Stimulated activated CD4-positive, alpha-beta T cell treated with anti-CD3 and anti-CD28 coated beads, TNF-alpha, amount 100 ng/mL, for 1 hour (primary cell): ENCODE results near the gene NRIP2.

Source experiments
- DNase-seq, 3 donors: peaks; one replicate each; pipeline ENCODE4 v3.0.0-alpha.2; 2020; ENCODE audit warnings: low read depth in 3 of 3, low spot score in 1 of 3

NRIP2 gene

DNA sequence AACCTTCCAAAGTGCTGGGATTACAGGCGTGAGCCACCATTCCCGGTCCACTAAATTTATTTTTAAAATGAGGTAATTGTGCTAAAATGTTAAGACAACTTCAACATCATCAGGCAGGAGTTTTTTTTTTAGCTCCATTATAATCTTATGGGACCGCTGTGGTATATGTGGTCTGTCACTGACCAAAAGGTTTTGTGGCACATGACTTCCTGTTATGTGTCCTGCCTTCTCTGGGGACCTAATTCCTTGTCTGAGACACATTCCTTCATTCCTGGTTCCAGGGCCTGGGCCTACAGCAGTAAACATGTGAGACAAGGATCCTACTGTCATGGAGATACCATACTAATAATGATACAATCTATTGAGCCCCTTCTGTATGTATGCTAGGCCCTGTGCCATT, 17.1 kb upstream of the NRIP2 start:
- no peak for DNase-seq

DNA sequence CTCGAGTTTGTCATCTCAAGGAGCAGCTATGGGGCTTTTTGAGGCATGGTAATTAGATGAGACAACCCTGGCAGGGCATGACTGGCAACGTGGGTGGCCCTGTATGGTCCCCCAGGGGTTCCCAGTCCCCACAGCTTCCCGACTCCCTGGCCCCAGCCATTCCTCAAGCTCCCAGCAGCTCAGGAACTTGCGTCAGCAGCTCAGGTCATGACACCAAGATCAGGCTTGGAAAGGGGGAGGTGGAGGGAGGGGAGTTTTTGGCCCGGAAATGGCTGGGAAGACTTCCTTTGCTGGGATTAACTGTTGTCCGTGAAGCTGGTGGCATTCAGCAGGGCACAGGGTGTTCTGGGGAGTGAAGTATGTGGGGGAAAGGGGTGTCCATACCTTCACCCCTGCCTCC, 10.4 kb upstream of the NRIP2 start:
- no peak for DNase-seq

DNA sequence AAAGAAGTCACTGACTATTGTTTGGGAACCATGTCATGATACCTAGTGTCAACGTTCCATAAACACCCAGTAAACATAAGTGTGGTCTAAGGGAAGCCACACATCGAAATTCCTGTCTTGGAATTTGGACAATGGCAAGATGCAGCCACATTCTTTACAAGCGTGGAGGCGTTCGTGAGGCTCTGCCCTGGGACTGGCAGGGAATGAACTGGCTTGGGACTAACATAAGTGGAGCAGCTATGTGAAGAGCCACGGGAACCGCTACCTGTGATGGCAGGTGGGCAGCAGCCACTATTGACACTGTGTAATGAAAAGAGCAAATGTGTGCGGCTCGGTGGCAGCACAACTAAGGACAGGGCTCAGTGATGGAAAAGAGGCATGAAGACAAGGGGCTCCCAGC, 10.0 kb upstream of the NRIP2 start:
- no peak for DNase-seq

GRCh38 chr12:2842948-2843347, 8.1 kb upstream of the NRIP2 start:
- no peak for DNase-seq

DNA sequence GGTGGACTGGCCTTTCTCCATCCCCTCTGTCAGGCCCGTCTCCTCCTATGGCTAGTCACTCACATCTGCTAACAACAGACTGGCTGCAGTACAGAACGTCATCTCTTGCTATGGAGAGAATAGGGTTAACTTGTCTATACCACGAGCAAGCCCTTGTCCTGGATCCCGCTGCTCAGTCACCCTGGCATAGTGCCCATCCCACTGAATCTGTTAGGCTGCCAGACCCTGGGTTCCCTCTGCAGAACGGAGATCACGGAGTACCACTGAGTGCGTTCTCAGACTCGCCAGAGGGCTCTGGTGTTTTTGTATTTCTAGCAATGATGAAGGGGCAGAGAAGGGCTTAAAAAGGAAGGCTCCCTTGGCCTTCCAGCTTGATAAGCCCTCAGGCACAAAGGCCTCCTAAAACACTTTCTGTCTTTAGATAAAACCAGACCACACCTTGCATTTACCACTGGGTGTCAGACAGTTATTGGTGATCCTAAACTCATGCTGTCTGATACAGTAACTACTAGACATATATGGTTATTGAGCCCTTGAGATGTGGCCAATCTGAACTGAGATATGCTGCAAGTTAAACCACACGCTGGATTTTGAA, 6.3 kb upstream of the NRIP2 start:
- DNase-seq: no peak

- DNase-seq: no peak
Measured at GRCh38 chr12:2836574-2836973, 1.7 kb upstream of the NRIP2 start.

DNA sequence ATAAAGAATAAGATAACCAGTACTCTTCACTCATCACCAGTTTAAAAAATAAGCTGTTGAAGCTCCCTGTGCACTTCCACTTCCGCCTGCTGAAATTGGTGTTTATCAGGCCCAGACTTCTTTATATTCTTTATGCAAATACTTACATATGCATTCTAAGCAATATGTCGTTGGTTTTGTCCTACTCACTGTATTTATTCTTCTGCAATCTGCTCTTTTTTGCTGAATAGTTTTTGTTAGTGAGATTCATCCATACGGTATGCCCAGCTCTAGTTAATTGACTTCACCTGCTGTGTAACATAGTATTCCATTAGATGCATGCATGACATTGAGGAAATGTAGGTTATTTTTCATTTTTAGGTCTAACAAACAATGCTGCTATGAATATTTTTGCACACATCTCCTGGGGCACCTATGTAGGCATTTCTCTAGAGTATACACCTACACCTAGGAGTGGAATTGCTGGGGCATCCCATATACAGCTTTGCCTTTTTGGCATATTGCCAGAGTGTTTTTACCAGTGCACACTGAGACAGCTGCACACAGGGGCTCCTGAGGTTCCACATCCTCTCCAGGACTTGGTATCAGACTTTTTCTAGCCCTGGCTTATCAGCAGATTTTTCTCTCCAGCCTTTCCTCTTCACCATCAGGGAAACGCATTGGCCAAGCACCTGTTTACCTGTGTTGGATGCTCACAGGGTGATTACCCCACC, 1.0 kb upstream of the NRIP2 start:
- DNase-seq: no peak

DNA sequence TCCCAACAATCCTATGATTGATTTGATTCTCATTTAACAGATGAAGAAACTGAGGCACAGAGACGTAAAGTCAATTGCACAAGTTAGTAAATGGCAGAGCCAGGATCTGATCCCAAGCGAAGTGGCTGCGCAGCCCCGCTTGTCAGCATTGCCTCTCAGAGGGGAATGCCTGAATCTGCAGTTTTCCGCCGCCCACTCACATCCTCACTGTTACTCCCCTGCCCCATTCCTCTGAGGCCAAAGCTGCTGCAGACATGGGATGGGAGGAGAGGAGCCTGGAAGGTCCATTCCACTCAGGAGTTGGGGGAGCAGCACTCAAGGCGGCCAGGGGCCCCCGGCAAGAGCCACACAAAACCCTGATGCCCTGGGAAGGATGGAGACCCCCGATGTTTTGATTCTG, 1.0 kb downstream of the NRIP2 start:
- DNase-seq: no peak

- no peak for DNase-seq
Measured at GRCh38 chr12:2833327-2833726, 1.5 kb downstream of the NRIP2 start.

DNA sequence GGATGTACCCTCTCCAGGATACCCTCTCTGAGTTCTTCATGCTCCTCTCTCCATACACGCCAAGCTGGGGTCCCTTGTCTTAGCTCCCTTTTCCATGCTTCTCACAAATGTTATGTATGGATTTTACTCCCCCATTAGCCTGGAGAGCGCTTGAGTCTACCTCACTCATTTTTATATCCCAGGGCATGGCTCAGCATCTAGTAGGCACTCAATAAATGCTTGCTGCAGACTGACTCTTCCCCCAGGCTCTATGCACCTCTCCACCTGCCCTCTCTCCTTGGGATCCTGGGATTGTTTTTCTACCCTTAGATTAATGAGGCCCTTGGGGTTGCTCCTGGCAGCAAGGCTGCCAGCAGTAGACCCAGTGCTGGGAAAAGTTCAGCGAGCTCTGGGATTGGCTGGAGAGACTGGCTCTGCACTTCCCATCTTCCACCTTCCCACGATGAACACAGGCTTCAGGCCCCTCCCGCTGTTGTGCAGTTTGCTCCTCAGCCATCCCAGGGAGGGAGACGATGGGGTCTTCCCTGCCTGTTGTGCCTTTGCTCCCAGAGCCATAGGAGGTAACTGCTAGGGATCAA, 2.2 kb downstream of the NRIP2 start:
- DNase-seq: no peak

- DNase-seq: no peak
Measured at GRCh38 chr12:2829275-2829674, 5.6 kb downstream of the NRIP2 start.

DNA sequence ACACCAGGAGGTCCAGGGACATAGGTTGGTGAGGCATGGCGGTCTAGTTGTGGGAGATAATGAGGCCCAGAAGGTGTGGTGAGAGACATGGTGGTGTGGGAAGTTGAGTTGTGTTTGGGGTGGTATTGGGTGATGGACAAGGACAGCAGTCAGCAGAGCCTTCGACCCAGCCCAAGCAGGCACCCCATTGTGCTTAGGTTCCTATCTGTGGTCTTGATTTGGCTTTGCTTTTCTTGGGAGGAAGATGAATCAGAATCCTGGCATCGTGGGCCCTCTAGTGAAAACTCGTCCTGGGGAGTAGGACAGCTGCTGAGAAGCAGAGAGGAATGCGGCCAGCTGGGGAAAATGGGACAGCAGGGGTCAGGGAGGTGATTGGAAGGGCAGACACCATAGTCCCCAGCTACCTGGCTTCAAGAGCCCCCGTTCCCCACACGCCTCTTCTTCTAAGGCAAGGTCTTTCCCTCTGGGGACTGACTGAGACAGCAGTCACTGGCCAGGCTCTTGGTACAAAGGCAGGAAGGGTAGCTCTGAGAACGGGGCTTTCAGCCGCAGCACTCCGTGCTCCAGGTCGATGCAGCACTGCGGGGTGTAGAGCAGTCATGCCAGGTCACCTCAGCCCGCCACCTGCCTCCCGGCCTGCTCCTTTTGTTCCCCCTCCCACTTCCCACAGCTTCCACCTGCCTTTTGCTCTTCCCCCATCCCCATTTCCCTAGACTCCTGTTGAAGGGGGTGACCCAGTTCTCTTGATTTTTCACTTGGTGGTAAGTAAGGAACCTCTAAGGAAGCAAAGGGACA, 7.9 kb downstream of the NRIP2 start:
- DNase-seq: no peak

GRCh38 chr12:2826036-2826435, 8.8 kb downstream of the NRIP2 start:
- no peak for DNase-seq

- no peak for DNase-seq
Measured at GRCh38 chr12:2825132-2825531, 9.7 kb downstream of the NRIP2 start.

GRCh38 chr12:2824541-2824940, 10.3 kb downstream of the NRIP2 start:
- DNase-seq: no peak

DNA sequence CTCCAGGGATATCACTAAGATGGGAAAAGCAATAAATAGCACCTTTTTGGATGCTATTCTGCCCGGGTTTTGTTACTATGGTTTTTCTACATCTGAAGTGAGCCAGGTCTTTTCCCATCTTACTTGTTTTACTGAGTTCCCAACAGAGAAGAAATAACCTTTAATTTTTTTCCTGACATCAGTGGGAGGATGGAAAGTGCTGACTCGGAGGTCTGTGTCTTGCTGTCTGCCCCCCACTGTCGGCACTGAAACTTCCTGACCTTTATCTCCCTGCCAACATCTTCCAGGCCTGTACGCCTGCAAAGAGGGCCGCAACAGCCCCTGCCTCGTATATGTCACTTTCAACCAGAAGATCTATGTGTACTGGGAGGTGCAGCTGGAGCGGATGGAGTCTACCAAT, 11.4 kb downstream of the NRIP2 start:
- DNase-seq: no peak

- DNase-seq: no peak
Measured at GRCh38 chr12:2820432-2820831, 14.4 kb downstream of the NRIP2 start.

GRCh38 chr12:2819810-2820209, 15.0 kb downstream of the NRIP2 start:
- DNase-seq: no peak

- DNase-seq: no peak
Measured at GRCh38 chr12:2813214-2814185, 21.3 kb downstream of the NRIP2 start.

DNA sequence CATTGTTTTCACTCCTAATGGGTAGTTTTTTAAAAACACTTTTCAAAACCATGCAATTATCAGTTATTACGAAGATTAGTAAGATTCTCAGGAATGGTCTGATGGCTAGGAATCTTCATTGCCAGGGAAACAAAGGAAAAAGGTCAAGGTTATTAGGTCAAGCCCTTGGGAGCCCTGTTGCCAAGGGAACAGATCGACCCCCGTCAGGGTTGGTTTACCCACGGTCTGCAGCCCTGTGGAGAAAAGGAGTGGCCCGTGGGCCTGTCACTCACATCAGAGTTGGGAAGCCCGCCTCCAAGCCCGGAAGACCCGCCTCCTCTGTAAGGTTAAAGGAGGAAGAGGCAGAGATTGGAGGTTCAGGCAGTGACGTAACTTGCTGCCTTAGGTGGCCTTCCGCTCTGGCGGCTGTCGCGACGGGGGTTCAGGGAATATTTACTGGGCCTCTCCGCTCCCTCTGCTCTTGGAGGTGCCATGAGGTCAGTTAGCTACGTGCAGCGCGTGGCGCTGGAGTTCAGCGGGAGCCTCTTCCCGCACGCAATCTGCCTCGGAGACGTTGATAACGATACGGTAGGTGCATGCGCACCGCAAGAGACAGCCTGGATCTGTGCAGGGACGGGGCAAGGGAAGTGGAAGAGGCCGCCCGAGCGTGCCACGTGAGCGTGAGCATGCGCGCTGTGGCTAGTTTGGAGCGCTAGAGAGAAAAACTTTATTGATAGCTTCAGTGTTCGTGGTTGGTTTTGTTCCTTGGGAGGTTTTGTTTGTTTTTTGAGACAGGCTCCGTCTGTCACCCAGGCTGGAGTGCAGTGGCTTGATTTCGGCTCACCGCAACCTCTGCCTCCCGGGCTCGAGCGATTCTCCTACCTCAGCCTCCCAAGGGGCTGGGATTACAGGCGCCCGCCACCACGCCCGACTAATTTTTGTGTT, 22.3 kb downstream of the NRIP2 start, which contains the start of gene ITFG2:
Gene ITFG2, plus strand, starts transcription at position 379 of the 924 bp plus-strand sequence. Its CDS starts 93 bp downstream, at position 472.
- peak; percentile 82 to 88 (median 85) for DNase-seq
